Hematopoietic multipotent progenitor cell treated with erythropoietin and hydrocortisone succinate and interleukin-3 and kit ligand, for 8 days (in vitro differentiated cells): ENCODE data around the gene PDE1C.
A peak's percentile ranks its signal among the peaks of the same experiment; 100 is the strongest.

Experiments used
- DNase-seq: peaks from one replicate; pipeline ENCODE4 v3.0.0-alpha.2; 2015

The PDE1C gene

DNA sequence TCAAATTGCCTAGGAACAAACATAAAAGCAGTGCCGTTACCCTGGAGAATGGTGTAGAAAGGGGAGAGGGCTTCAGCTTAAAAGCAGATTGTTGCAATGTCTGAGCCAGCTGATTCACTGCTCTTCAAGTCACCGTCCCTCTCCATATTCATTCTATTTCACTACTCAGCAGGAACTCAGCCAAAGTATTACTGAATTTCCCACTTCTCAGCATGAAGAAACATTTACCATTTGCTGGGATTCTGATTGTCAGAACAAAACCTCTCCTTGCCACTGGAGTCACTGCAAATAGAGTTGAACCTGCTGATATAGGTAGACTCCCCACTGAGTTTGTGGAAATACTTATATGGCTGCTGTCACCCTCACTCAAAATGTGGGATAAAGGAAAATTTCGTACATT is 311.5 kb downstream of the PDE1C start:
- no peak for DNase-seq

DNA sequence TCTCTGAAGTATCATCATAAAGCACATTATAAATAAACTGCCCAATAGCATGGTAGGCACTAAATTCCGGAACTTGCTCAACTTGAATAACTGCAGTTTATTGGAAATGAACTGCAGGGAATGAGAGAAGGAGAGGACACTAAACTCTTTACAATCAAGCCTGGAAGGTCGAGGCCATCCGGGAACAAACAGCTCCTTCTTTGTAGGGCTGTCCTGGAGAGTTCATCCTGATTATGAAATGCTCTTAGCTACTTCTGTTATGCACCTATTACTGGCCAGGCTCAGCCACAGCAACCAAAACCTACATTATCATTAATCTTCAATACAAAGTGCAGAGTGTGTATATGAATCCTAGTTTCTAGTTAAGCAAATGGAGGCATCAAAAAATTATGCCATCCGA is 318.5 kb downstream of the PDE1C start:
- no peak for DNase-seq

DNA sequence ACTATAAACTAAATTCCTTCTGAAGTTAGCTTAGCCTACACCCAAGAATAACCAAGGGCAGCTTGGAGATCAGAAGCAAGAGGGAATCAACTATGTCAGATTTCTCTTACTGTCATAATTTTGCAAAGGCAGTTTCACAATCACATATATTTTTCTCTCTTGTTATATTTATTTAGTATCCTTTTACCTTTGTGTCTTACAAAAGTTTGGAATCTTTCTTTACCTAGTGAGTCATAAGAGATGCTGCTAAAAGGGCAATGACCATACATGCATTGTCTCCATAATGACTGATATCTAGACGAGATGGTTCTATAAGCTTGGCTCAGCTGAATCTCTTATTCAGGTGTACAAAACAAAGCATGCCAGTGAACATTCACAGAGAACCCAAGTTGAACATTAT is 322.1 kb downstream of the PDE1C start:
- DNase-seq, result no peak

DNA sequence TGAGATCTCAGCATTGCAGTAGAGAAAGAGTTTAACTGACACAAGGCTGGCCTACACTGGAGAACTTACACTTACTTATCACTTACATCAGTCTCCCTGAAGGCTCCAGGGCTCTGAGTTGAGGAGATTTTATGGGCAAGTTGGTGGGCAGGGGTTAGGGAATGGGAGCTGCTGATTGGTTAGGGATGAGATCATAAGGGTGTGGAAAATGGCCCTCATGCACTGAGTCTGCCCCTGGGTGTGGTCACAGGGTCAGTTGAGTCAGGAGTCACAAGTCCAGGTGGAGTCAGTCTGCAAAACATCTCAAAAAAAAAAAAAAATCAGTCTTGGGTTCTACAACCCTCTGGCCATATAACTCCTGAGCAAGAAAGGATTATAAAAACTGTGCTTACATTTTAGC is 322.7 kb downstream of the PDE1C start:
- no peak for DNase-seq

DNA sequence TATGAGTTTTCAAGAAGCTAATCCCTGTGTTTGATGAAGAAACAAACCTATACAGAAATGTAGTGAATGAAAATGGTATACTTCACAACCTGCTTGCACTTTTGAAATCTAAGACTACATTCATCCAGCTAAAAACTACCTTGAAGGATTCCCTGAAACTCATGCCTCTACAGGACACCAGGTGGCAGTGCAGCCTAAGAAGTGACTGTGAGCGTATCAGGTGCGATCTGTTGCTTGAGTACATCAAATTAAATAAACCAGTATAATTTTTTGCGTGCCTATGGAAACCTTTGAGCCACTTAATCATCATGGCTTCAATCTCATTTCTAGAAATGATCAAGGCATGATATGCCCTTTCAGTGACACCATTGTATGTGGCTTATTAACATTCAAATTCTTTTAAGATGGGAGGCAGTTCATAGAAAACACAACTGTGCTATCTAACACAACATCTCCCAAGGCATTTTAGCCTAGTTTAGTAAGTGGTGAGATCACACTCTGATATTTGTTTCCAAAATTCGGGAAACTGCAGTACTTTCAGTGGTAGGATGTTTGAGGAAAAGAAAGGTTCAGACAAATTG is 325.8 kb downstream of the PDE1C start:
- peak; percentile 69 for DNase-seq

DNA sequence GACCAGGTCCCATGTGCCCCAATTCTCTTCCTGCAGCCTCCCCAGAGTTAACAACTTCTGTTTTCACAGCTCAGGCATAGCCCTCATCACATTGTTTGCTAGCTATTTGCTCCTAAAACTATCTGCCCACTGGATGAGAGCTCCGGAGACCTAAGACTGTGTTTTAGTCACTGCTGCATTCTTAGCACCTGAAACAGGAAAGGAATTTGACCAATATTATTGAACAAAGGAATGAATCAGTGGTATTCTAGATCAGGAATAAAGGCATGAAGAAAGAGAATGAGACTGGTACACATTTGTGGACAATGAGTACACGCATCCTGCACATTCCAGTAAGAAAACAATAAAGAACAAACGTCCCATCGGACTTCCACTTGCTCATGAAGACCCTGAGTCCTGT is 328.4 kb downstream of the PDE1C start:
- no peak for DNase-seq

DNA sequence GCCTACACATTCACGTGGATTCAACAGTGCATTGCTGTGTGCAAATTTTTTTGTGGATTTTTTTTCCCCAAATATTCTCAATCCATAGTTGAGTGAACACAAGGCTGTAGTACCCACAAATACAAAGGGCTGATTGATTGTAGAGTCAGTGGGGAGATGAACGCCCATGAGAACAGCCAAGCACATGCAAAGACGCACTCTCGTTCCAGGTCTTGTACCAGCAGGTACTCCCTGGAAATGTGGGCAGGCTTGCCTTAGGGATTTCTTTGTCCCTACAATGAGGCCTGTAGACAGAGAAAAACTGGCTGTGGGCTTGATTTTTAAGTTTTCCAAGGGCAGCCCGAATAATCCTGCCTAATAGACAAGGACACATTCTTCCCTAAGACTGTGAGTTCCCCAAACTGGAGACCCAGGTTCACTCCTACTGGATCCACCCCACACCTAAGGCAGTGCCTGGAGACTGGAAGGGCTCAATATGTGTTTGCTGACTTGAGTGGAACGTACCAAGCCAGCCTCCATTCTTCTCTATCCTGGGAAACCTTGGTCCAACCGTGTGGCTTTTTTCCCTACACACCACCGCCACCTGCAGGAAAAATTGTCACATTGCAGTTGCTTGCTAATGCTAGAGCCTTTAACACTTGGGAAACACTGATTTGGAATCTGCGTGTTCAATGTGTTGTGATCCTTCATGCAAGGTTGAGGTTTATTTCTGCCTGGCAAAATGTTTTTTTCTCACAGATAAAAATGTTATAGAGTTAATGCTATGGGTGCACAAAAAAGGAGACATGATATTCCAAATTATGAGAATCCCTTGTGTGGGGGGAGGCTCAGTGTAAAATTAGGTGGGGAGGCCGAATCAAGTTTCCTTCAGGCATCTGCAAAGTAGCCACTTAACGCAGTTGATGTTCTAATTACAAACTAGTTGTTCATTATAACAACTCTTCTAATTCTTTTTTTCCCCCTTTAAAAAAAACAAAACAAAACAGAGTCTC is 333.9 kb downstream of the PDE1C start:
- DNase-seq, result peak; percentile 54

DNA sequence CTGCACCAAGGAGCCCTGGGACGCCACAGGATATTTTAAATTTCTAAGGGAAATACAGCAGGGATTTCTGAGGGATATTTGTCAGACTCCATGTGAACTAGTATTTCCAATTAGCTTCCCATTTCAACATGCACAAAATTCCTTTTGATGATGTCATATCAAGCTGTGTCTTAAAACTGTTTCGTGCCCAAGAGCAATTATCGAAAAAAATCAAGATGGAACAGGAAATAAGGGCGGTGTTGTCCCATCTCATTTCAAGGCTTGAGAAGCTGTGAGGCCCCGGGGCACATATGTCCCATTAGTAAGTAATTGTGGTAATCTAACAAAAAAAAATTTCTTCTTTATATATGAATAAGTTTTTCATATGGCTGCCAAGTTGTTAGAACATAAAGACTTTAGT is 335.8 kb downstream of the PDE1C start:
- no peak for DNase-seq

DNA sequence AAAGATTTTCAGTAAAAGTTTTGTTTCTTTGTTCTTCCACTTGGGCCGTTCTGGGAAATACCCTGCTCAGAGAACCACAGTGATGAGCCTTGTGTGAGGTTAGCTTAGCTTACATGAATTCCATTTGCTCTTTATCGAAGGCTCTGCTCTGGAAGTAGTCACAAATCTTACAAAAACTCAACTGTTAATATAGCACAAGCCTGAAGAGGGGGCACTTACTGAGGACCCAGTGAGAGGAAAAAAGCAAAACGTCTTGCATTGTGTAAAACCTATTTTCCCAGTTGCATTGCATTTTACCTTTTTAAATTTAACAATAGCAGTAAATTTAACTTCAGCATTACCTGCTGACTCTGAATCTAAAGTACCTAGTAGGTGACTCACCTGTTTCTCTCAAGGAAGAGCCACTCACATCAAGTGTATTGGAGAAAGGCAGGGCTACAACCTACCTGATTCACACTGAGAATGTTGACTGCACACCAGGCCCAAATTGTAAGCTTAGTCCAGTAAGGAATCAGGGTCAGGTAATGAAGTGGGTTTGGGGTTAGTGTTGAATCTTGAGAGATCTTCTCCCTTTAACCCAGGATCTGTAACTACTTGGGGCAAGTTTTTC is 340.9 kb downstream of the PDE1C start:
- no peak for DNase-seq

DNA sequence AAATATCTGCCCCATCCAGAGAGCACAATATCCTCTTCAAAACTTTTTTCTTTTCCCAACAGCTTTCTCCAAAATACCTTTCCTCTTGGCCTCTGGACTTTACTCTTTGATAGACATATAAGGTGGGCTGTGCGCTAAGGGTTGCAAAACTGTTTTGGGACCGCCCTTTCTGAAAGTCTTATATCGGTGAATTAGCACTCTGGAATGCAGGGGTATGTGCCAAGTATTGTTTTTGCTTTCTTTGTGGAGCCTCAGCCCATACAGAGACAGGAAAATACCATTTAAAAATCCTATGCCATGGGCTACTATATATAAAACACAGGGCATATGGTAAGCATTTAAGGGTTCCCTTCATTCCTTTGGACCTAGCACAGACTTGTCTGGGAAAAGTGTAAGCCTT is 345.5 kb downstream of the PDE1C start:
- no peak for DNase-seq

DNA sequence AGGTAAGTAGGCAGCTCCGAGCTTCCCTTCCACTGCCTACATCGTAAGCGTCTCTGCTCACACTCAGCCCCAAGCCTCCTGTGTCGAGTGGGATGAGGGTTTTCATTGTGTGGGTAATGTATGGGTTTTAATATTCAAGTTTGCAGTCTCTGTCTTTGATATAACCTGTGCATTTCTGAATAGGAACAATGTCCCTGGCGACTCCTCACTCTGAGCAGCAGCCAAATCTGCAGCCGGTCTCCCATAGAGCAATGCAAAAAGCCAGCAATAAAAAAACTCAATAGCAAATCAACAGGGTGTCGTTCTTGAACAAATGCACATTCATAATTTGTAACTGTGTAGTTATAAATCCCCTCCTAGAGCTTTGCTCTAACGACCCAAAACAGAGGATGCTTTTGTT is 349.8 kb downstream of the PDE1C start:
- DNase-seq, result no peak

DNA sequence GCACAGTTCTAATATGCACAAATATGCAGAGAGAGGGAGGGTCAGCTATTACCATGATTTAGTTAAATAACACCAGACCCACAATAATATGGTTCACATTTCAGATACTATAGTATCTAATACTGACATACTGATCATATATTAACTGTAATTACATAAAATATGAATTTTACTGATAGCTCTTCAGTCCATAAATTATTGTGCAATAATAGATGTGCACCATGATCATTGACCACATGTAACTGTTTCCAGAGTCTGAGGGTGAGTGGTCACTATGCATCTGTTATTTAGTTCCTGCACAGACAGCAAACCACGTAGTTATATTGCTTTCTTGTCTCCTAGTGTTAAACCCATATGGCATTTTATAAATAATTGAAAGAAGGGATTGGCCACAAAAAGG is 353.9 kb downstream of the PDE1C start:
- no peak for DNase-seq

DNA sequence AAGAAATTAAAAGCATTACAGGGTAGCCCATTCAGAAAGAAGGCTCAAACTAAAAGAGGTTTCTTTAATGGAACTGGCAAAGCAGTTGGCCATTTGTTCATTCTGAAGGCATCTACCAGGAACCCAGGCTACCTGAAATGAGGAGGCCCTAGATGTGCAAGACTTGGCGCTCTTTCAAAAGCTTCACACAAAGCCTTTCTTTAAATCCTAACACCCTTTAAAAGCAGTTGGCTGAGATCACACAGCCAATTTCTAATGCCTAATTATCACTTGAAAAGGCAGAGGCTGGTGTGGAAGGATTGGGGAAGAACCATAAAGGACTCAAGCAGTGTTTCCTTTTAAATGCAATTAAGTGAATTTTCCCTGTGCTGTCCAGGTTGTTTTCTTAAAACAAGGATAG is 360.0 kb downstream of the PDE1C start:
- no peak for DNase-seq

DNA sequence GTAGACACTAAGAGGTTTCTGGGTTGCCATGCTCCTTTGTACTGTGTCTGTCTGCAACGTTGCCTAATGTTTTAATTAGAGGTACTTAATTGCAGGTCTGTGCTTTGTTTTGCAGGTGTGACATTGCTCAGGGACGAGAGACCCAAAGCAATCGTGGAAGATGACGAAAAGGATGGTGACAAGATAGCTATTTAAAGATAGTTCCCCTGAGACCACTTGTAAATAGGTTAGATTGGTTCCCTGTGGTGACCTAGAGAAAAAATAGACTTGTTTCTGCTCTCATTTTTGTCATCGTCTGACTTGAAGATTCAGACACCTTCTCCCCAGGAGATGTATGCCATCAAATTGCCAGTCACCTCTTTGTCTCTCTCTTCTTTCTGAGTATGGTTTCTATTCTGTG is 363.1 kb downstream of the PDE1C start:
- no peak for DNase-seq

DNA sequence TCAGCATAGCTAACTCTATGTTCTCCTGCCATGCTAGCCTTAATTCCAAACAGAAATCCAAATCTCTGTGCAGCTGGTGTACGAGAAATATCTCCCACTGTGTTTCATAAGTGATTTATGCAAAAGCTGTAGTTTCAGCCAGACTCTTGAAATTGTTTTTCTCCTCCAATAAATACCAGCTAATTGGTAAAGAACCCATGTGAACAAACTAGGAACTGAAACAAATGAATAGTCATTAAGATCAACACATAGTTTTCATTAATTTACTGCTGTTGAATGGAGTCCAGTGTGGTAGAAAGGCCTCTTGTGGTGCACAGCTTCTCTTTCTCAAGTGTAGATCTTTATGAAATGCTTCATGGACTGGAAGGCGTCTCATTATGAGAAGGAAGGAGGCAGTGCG is 364.8 kb downstream of the PDE1C start:
- DNase-seq, result no peak

DNA sequence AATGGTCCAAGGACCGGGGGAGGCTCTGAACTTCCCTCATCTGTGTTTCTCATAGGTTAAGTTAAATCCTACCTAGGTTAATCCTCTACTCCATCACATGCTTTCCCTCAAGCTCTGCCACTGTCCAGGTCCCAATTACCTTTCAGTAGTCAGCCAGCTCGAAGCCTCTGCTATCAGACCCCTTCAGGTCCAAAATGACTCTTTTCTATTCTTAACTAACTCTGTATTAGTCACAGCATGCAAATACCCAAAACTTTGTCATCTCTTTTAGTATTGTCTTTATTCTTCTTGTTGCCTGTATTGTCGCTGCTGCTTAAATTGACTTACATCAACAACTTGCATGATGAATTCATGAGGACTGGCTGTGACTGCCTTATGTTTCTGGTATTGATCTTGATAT is 367.9 kb downstream of the PDE1C start:
- no peak for DNase-seq
